SK-N-SH (cell line): ENCODE results near the gene ETS1. TPM values are rescaled to one million over a fixed set of nuclear protein-coding genes. Genes with fewer than 3 reads are reported as not detected.

Source experiments
- CTCF ChIA-PET: fragments of 300-600, 350-600 bp; formaldehyde crosslinking; extraction: SDS; loops from one replicate; lab custom pipeline; 2021; lab: Yijun Ruan, JAX
- POLR2A ChIA-PET: fragments of 350-600 bp; sonication (Branson Sonifier 250); formaldehyde crosslinking; extraction: SDS; loops from one replicate; lab custom pipeline; 2020; ENCODE audit warnings: antibody characterized with exemption, inconsistent platforms; lab: Yijun Ruan, JAX
- DNase-seq: peaks from one replicate; pipeline ENCODE4 v3.0.0; 2012
- H2AFZ ChIP-seq: fragments of 200-600 bp; sonication (generic); 2 replicates; pipeline ENCODE4 v1.8.1; 2016; ENCODE audit warnings: antibody characterized with exemption, mild to moderate bottlenecking, low read depth
- H3F3A ChIP-seq: fragments of 200-600 bp; sonication (generic); replicated peaks from 2 replicates; pipeline ENCODE3; 2016; ENCODE audit warnings: antibody characterized with exemption, mild to moderate bottlenecking; ENCODE audit not compliant: insufficient read depth
- H3K27ac ChIP-seq, 2 experiments: fragments of 200-500 bp in 1 of 2; fragments of 200-600 bp in 1 of 2; sonication (Bioruptor generic) in 1 of 2; sonication (generic), shearing (Covaris generic) in 1 of 2; 2 replicates each; pipeline versions ENCODE4 v1.5.1 to v1.6.1; 2014 to 2016; ENCODE audit warnings: low read depth in 2 of 2, inconsistent platforms in 1 of 2, low read length in 1 of 2, mild to moderate bottlenecking in 1 of 2, mixed read lengths in 1 of 2
- H3K27me3 ChIP-seq: fragments of 200-600 bp; sonication (generic), shearing (Covaris generic); 2 replicates; pipeline ENCODE4 v1.6.1; 2016; ENCODE audit warnings: mixed run types; ENCODE audit not compliant: insufficient read depth
- H3K36me3 ChIP-seq, 2 experiments: fragments of 200-500 bp in 1 of 2; fragments of 200-600 bp in 1 of 2; sonication (Bioruptor generic) in 1 of 2; sonication (generic) in 1 of 2; replicated peaks in 1 of 2; 2 replicates each; pipeline versions ENCODE3 to v1.5.1; 2014 to 2016; ENCODE audit warnings: low read length in 1 of 2, mild to moderate bottlenecking in 1 of 2; ENCODE audit not compliant: insufficient read depth in 2 of 2, control insufficient read depth in 1 of 2
- H3K4me1 ChIP-seq, 2 experiments: fragments of 200-500 bp in 1 of 2; fragments of 200-600 bp in 1 of 2; sonication (Bioruptor generic) in 1 of 2; sonication (generic), shearing (Covaris generic) in 1 of 2; 2 replicates each; pipeline versions ENCODE4 v1.5.1 to v1.6.1; 2014 to 2016; ENCODE audit warnings: low read depth in 1 of 2, low read length in 1 of 2, mixed run types in 1 of 2; ENCODE audit not compliant: insufficient read depth in 2 of 2, control insufficient read depth in 1 of 2
- H3K4me2 ChIP-seq: fragments of 200-600 bp; sonication (generic), shearing (Covaris generic); 2 replicates; pipeline ENCODE4 v1.6.1; 2017; ENCODE audit warnings: mixed run types
- H3K4me3 ChIP-seq, 2 experiments: fragments of 200-500 bp in 1 of 2; fragments of 200-600 bp in 1 of 2; sonication (Bioruptor generic) in 1 of 2; sonication (generic), shearing (Covaris generic) in 1 of 2; 2 replicates each; pipeline versions ENCODE4 v1.5.1 to v1.8.1; 2014 to 2016; ENCODE audit warnings: low read depth in 2 of 2, inconsistent platforms in 1 of 2, low read length in 1 of 2, mild to moderate bottlenecking in 1 of 2, mixed read lengths in 1 of 2, moderate library complexity in 1 of 2
- H3K79me2 ChIP-seq: fragments of 200-600 bp; sonication (generic); 2 replicates; pipeline ENCODE4 v1.8.1; 2017; ENCODE audit warnings: mild to moderate bottlenecking; ENCODE audit not compliant: insufficient read depth
- H3K9ac ChIP-seq: fragments of 200-600 bp; sonication (generic); 2 replicates; pipeline ENCODE4 v1.6.1; 2017; ENCODE audit warnings: mixed run types
- H3K9me2 ChIP-seq: fragments of 200-600 bp; sonication (generic); 2 replicates; pipeline ENCODE4 v1.6.1; 2017; ENCODE audit warnings: mixed run types
- H3K9me3 ChIP-seq: fragments of 200-600 bp; sonication (generic); 2 replicates; pipeline ENCODE4 v1.6.1; 2017; ENCODE audit warnings: mixed run types, mild to moderate bottlenecking, moderate library complexity
- H4K20me1 ChIP-seq: fragments of 200-600 bp; sonication (generic); 2 replicates; pipeline ENCODE4 v1.6.1; 2017; ENCODE audit warnings: mild to moderate bottlenecking, mixed run types; ENCODE audit not compliant: insufficient read depth
- EP300 ChIP-seq, 2 experiments: IDR thresholded peaks; 2 replicates each; pipeline versions ENCODE4 v1.4.0 to v1.6.1; 2012; ENCODE audit warnings: borderline replicate concordance in 1 of 2, low read depth in 1 of 2, low read length in 1 of 2
- EZH2phosphoT487 ChIP-seq: fragments of 200-600 bp; sonication (generic); IDR thresholded peaks from 2 replicates; pipeline ENCODE4 v1.6.1; 2017; ENCODE audit warnings: low read depth, mixed run types, mild to moderate bottlenecking, antibody characterized with exemption, moderate library complexity, borderline replicate concordance
- FOSL2 ChIP-seq: IDR thresholded peaks from 2 replicates; pipeline ENCODE4 v1.4.0; 2012; ENCODE audit warnings: low read depth, mild to moderate bottlenecking, moderate library complexity, borderline replicate concordance
- JUND ChIP-seq: IDR thresholded peaks from 2 replicates; pipeline ENCODE4 v1.4.0; 2012
- MEF2A ChIP-seq: IDR thresholded peaks from 2 replicates; pipeline ENCODE4 v1.4.0; 2012; ENCODE audit warnings: low read depth, borderline replicate concordance
- NFIC ChIP-seq: IDR thresholded peaks from 2 replicates; pipeline ENCODE4 v1.4.0; 2012; ENCODE audit warnings: borderline replicate concordance
- RFX5 ChIP-seq: IDR thresholded peaks from 2 replicates; pipeline ENCODE4 v1.6.1; 2012; ENCODE audit warnings: mild to moderate bottlenecking, improper control_type of control experiment, low read length
- SIN3A ChIP-seq: IDR thresholded peaks from 2 replicates; pipeline ENCODE4 v1.6.1; 2012; ENCODE audit warnings: low read depth, mild to moderate bottlenecking, low read length, moderate library complexity, borderline replicate concordance
- SMC3 ChIP-seq: IDR thresholded peaks from 2 replicates; pipeline ENCODE4 v1.6.1; 2012; ENCODE audit warnings: low read depth, low read length, improper control_type of control experiment
- TCF12 ChIP-seq: IDR thresholded peaks from 2 replicates; pipeline ENCODE4 v1.4.0; 2012
- WGBS: methylation state at CpG from one replicate; pipeline ENCODE4 v1.1.6; 2017; ENCODE audit warnings: low lambda C conversion rate; 5-methylcytosine and 5-hydroxymethylcytosine counted together
- polyA plus RNA-seq, 3 experiments: library from polyadenylated mRNA; depleted of rRNA; stranded (reverse); fragments of >200 nt; gene quantifications; 2 replicates each; pipeline ENCODE4 v1.2.3, GENCODE V29; 2012
- TF ChIP-seq, protein P1 (sequence below): IDR thresholded peaks from 2 replicates; pipeline ENCODE4; 2012
- TF ChIP-seq, protein P2 (sequence below): IDR thresholded peaks from 2 replicates; pipeline ENCODE4 v1.4.0; 2012; ENCODE audit warnings: low read depth
- TF ChIP-seq, protein P3 (sequence below): IDR thresholded peaks from 2 replicates; pipeline ENCODE4 v1.4.0; 2012; ENCODE audit warnings: low read depth, borderline replicate concordance
- TF ChIP-seq, protein P4 (sequence below): fragments of 150-350 bp; IDR thresholded peaks from 2 replicates; pipeline ENCODE4 v1.6.1; 2016; ENCODE audit warnings: mild to moderate bottlenecking, low read depth, low read length

Gene ETS1
- polyA plus RNA-seq, 1 of the 3 experiments (the other 2 are of a cell fraction): 14.5 TPM

DNA sequence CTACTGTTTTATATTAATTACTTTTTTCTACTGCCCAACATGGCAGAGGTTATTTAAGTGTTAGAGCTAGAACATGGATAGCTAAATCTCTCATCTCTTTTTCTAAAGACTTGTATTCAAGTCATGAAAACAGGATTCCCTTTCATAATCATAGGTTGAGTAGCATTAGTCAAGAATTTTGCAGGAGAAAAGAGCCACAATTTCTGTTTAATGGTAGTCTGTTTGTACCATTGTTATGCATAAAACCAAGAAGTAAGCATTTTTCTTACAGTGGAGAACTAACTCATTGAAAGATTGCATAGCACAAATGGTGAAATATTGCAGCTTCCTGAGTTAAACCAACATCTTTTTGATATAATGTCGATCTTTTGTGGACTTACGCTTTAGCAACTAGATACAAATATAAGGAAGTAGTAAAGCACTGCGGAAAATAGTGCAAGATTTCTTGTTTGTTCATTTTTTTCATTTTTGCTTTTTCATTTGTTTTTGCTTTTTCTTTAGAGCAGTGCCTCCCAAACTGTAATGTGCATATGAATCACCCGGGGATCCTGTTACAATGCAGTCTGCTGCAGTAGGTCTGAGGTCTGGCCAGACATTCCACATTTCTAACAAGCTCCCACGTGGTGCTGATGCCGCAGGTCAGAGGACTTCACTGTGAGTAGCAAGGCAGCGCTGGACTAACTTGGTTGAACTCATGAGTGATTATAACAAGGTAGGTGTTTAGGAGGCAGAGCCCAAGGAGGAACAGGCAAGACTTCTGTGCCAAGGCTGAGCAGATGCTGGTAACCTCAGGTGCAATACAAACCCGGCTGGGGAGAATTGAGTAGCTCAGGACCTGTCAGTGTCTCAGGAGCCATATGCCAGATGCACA lies 4.6 kb downstream of the ETS1 start:
- Histone ChIP-seq H2AFZ (no peak overlapping the region; the same call in 1 of the 2 replicates), H3K9me2 (no peaks in the 10 kb centered on the region), H3K27ac (peak overlapping the region; percentile 16 to 50; a peak in 2 of 4 replicates), H3K4me3 (no peak overlapping the region), H3F3A (peaks cover 4% of the 10 kb centered on the region), H3K27me3 (no peaks in the 10 kb centered on the region; the same call in 1 of the 2 replicates), H3K4me1 (no peaks in the 10 kb centered on the region; a peak in 1 of 4 replicates), H3K4me2 (peak overlapping the region; percentile 46; the same call in 1 of the 2 replicates), H3K9me3 (no peaks in the 10 kb centered on the region), H3K9ac (no peak overlapping the region), H4K20me1 (no peaks in the 10 kb centered on the region), H3K36me3 (no peaks in the 10 kb centered on the region), H3K79me2 (no peaks in the 10 kb centered on the region)
- 43% methylated on average over 8 of the region's 8 CpGs for WGBS
- ChIA-PET CTCF (no interaction called here), POLR2A (no interaction called here)
- DNase-seq: no peak
- TF ChIP-seq JUND: peak; percentile 78
- TF ChIP-seq FOSL2: peak; percentile 87
- no peak for TF ChIP-seq RFX5
- TF ChIP-seq NFIC: peak; percentile 62
- TF ChIP-seq SMC3: no peak
- TF ChIP-seq, protein P1, sequence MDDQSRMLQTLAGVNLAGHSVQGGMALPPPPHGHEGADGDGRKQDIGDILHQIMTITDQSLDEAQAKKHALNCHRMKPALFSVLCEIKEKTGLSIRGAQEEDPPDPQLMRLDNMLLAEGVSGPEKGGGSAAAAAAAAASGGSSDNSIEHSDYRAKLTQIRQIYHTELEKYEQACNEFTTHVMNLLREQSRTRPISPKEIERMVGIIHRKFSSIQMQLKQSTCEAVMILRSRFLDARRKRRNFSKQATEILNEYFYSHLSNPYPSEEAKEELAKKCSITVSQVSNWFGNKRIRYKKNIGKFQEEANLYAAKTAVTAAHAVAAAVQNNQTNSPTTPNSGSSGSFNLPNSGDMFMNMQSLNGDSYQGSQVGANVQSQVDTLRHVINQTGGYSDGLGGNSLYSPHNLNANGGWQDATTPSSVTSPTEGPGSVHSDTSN: peak; percentile 45; the same call in 1 of the 2 replicates
- peak; percentile 62; the same call in 1 of the 2 replicates for TF ChIP-seq SIN3A
- TF ChIP-seq, protein P2, sequence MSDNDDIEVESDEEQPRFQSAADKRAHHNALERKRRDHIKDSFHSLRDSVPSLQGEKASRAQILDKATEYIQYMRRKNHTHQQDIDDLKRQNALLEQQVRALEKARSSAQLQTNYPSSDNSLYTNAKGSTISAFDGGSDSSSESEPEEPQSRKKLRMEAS: peak; percentile 81
- no peak for TF ChIP-seq MEF2A
- TF ChIP-seq EZH2phosphoT487: no peak
- peak; percentile 68 for TF ChIP-seq TCF12
- TF ChIP-seq EP300 (IDR thresholded peaks at IDR 0.05; ENCODE audit: borderline replicate concordance in 1 of 2, low read depth in 1 of 2, low read length in 1 of 2): peak in 1 of 2 experiments; percentile 22; a peak in 1 of 4 replicates
- TF ChIP-seq, protein P3, sequence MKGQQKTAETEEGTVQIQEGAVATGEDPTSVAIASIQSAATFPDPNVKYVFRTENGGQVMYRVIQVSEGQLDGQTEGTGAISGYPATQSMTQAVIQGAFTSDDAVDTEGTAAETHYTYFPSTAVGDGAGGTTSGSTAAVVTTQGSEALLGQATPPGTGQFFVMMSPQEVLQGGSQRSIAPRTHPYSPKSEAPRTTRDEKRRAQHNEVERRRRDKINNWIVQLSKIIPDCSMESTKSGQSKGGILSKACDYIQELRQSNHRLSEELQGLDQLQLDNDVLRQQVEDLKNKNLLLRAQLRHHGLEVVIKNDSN: peak; percentile 80

DNA sequence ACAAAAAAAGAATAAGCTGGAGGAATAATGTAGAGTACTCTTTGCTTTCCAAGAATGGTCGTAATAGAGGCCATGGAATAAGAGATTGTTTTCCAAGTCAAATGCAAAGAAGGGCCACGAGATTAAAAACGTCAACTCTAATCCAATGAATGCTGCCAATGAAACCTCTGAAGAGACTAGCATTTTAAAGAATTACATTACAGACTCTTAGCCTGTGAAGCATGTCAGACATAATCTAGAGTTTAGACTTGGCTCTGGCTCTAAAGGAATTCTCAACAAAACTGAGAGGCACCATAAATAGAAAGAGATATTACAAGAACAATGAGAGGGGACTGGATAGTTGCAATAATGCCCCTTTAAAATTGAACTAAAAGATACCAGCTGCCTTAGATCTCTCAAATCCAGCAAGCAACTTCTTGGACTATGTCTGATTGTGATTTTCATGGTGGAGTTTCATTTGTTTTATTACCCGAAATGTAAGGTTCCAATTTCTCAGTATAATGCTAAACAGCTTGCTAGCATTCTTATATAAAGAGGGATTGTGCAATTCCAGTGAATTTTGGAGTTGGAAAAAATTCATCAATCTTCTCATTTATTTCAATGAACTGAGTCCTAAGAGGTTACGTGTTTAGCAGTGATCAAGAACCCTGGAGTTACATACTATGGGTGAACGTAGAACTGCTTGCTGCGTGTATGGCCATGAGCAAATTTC lies 5.6 kb downstream of the ETS1 start:
- H3K9me3 ChIP-seq: no peaks in the 10 kb centered on the region
- WGBS: 89% methylated on average over 7 of the region's 7 CpGs
- no peak overlapping the region for H3K27ac ChIP-seq
- H3K9me2 ChIP-seq: no peaks in the 10 kb centered on the region
- peaks cover 4% of the 10 kb centered on the region for H3F3A ChIP-seq
- no peak overlapping the region for H3K9ac ChIP-seq
- no peak for DNase-seq
- TF ChIP-seq, protein P4, sequence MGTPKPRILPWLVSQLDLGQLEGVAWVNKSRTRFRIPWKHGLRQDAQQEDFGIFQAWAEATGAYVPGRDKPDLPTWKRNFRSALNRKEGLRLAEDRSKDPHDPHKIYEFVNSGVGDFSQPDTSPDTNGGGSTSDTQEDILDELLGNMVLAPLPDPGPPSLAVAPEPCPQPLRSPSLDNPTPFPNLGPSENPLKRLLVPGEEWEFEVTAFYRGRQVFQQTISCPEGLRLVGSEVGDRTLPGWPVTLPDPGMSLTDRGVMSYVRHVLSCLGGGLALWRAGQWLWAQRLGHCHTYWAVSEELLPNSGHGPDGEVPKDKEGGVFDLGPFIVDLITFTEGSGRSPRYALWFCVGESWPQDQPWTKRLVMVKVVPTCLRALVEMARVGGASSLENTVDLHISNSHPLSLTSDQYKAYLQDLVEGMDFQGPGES: no peak
- no peak overlapping the region for H2AFZ ChIP-seq
- no peaks in the 10 kb centered on the region; a peak in 1 of 4 replicates for H3K4me1 ChIP-seq
- H3K79me2 ChIP-seq: no peaks in the 10 kb centered on the region
- H3K36me3 ChIP-seq: no peaks in the 10 kb centered on the region
- no peaks in the 10 kb centered on the region for H3K27me3 ChIP-seq
- no peak overlapping the region for H3K4me3 ChIP-seq
- no peaks in the 10 kb centered on the region for H4K20me1 ChIP-seq
- no peak overlapping the region for H3K4me2 ChIP-seq
- ChIA-PET CTCF (no interaction called here), POLR2A (no interaction called here)
